ENCODE data around the gene TMEFF2.
A peak's percentile ranks its signal among the peaks of the same experiment; 100 is the strongest.
"Not testable (repeated sequence)": the region's sequence is repeated elsewhere in the genome, so short reads cannot be mapped to it uniquely, and the experiment has no call there.

TMEFF2 gene

DNA sequence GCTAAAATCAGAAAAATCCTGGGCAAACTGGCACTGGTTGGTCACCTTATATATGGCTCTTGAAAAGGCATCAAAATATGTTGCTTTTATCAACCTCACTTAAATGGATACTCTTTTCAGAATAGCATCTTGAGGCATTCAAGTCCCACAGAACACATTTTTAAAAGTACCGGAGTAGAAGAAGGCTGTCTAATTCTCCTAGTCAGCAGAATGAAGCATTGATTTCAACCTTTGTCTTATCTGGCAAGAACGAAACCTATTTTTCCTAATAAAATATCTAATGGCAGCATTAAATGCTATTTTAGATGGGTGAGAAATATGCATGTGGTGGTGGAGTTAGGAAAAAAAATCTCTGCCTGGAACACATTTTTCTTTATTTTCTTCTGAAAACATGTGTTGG, 27.8 kb downstream of the TMEFF2 start:
- DNase-seq, result no peak

DNA sequence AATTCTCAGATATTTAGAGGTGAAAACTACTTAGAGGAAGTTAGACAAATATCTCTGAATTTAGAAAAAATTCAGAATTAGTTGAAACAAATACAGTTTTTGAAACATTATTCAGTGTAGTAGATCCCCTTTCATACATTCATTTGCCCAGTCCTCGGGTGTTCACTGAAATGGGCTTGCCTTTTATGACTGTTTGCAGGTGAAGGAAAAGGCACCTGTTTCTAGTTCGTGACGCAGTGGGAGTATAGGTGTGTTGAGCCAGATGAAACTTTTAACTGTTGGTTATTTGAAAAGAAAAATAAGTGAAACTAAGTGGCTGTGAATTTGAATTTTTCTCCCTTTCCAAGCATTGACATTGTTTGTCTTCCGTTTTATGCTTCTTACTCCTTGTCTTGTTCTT, 28.9 kb downstream of the TMEFF2 start:
- no peak for DNase-seq

DNA sequence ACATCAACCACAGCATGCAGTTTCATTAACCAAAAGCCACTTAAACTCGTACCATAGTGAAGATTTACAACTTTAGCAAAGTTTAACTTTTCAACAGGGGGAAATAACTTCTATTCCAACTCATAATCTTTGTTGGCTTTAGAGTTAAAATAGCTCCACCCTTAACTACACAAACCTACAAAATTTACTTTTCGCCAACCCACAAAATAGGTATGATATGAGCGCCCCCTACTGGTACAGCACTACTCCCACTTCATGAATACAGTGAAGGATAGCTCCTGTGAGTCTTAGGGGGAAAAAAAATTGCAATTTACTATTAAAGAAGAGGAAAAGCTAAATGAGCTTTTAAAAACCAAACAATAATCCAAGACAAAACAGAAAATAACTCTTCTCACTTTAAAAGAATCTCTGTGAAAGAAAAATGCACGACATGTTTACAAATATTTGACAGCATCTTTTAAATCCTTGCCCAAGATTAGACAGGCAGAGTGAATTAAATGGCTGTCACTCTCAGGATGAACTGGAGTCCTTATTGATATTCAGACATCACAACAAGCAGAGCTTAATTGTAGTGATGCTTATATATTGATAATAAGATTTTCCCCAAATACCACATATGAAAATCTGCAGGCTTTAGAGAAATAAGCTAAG, 32.2 kb downstream of the TMEFF2 start:
- DNase-seq, result peak; percentile 4

DNA sequence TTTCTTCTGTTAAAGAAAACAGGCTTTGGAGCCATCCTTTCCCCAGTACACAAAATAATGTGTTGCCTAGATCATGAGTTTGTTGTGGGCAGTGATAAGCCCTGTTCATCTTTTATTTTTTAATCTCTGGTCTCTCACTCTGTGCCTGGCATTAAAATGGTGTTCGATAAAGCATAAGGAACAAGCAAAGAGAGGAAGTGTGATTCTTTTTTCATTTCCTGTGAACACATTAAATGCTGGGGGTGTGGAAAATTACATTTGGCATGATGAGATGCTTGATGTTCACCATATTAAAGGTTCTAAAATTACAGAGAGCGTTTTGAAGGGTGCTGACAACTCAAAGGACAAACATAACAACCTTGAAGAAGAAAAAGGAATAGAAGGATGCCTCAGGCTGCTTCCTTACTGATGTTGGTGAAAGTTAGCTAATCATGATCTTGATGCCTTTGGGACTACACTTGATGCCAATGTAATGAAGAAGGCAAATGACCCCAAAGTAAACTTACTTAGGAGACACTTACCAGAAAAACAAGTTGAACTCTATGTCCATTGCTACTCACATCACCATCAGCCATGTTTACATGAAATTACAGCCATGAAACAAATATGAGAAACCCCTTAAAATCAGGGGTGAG, 33.0 kb downstream of the TMEFF2 start:
- no peak for DNase-seq

DNA sequence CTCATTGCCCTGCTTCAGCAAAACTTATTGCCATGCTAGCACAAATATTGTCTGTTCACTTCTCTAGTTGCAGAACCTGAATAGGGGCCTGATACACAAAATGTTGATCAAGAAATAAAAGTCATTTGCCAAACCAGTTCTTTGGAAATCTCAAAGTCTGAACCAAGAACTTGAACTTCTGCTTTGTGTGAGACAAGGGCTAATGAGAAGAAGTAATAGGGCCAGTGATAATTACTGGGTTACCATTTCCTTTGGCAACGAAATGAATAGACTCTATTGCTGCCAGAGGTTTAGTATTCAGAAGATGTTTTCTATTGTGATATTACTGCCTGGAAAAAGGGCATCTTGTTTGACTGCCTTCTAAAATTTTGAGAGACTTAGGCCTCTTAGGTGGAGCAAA, 35.0 kb downstream of the TMEFF2 start:
- DNase-seq, result no peak

DNA sequence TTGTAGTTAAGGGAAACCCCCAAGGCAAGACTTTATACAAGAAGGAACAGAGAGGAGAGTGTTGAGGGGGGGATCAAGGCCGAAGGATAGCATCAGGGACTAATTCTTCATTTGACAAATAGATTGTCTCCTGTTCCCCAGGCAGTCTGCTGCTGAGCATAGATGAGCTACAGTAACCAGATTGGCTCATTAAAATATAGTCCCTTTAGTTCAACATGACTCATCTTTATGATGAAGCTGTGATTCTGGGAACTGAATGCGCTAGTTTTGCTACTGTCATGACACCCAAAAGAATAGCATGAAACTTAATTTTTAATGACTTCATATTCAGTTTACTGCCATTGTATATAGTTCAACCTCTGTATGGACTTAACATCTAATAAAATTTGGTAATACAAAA, 35.5 kb downstream of the TMEFF2 start:
- DNase-seq, result no peak

DNA sequence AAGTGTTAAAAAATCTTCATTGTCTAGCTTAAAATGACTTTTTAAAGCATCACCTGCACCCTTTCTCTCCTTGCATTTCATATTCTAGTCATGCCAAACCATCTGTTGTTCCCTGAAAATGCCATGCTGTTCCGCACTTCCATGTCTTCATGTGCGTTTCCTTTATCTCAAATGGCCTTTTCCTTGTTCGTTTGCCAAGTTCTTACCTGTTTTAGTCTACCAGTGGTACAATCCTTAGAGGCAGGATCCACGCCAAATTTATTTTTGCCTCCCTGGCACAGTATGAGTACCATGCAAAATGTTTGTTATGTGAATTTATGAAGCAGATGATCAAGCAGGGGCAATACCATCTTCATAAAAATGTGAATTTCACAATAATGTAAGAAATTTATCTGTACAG, 37.0 kb downstream of the TMEFF2 start:
- DNase-seq, result no peak

DNA sequence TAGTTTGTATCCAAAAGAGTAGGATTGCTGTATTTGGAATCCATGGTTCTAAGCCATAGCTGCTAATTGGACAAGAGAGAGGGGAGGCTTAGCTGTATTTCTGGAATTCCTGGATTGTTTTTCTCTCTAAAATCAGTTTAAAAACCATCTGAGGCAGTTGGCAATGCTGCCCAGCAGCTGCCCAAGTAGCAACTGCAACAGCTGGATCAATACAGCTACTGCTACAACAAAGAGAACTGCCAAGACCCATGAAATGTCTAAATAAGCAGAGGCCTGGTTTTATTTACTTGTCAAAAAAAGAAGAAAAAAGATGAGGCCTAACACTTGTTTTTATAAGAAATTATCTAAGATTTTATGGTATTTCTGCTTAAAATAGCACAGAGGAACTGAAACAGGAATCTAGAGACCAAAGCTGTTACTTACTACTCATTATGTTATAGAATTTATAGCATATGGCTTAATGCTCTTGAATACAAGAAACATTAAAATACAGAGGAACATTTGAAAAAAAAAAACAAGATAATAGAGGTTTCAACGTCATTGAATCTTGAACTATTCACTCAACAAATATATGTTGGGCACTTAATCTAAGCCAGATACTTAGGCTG, 39.1 kb downstream of the TMEFF2 start:
- DNase-seq, result no peak

DNA sequence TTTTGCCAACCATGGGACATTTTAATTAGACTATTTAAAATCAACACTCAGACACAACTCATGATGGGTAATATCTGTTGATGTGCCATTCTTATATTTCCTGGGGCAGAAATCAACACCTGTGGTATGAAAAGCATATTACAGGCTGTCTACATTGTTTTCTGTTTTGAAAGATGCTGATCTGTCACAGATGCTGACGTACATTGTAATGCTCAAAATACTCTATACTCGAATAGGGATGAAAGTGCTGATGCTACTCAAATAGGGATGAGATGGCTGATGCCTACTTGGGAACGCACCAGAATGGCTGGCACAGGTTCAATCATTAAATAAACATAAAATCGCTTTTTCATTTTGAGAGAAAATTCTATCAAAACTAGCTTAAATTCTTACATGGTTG, 41.2 kb downstream of the TMEFF2 start:
- DNase-seq, result no peak

DNA sequence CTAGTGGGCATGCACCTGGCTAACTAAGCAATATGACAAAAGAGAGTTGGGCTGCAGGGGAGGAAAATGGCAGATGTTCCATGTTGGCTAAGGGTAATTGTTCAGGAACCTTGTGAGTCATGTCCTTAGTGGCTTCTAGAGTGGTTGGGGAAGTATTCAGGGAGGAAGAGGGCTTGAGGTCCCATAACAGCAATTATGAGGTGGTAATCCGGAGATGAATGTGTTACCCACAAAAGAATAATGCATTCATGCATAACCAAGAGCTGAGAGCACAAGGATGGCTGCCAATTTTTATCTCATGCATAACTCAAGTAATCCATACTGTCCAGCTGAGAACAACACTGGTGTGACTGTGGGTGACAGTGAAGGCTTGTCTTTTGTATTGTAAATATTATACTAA, 42.9 kb downstream of the TMEFF2 start:
- DNase-seq, result peak; percentile 95

DNA sequence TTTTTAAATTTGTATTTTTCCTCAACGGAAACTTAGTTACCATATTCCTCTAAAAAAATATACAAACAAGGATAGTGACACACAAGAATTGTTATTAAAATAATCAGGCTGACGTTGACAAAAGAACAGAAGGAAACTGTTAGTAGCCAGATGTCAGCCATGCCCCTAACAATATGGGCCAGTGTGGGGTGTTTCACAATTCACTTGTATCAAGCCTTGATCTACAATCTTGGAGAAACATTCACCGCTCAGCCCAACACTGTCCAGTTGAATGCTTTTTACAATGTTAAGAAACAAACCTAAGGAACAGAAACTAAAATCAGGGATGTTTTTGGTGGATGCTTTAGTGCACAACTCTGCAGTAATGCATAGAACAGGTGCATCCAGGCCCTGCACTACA, 44.6 kb downstream of the TMEFF2 start:
- no peak for DNase-seq

DNA sequence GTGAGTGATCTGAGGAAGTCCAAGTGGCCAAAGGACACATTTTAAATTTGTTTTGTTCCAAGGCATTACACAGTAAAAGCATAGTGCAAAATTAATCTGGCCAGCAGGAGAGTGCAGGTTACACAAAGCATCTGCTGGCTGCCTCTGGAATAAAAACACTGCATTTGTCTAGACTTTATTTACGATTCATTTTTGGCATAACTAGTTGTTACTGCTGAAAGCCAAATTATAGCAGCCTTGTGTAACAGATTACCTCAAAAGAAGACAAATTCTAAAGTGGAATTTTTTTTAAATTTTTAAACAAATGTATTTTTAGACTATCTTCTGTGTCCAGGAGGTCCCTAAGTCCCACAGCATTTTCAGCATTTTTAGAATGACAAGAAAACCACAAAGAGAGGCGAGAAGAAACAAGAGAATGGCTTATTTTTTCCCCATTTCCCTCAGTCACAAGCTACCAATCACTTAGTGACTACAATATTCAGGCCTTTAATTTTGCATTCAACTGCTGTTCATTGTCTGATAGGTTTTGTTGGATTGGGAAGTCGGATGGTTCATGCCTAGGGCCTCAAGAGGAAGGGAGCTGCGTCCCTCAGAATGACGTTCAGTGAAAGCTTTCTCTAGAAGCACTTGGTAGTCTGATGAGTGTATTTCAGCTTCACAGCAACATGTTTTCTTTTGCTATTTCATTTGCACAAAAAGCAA, 46.0 kb downstream of the TMEFF2 start:
- DNase-seq, result no peak

DNA sequence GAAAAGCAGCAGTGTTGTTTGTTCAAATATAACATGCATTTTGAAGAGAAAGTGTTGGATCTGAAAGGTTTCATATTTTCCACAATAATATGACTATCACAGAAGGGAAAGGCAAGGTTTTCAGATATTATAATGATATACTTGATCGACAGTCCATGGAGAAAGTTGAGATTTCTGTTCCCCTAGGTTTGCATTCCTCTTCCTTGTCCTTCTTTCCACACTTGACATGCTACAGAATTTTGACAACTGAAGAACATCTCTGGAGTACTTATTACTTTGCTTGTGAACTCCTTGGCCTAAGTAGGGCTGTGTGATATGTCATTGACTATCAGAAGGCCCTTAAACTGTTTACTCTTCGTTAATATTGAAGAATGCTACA, 46.5 kb downstream of the TMEFF2 start:
- DNase-seq, result no peak

DNA sequence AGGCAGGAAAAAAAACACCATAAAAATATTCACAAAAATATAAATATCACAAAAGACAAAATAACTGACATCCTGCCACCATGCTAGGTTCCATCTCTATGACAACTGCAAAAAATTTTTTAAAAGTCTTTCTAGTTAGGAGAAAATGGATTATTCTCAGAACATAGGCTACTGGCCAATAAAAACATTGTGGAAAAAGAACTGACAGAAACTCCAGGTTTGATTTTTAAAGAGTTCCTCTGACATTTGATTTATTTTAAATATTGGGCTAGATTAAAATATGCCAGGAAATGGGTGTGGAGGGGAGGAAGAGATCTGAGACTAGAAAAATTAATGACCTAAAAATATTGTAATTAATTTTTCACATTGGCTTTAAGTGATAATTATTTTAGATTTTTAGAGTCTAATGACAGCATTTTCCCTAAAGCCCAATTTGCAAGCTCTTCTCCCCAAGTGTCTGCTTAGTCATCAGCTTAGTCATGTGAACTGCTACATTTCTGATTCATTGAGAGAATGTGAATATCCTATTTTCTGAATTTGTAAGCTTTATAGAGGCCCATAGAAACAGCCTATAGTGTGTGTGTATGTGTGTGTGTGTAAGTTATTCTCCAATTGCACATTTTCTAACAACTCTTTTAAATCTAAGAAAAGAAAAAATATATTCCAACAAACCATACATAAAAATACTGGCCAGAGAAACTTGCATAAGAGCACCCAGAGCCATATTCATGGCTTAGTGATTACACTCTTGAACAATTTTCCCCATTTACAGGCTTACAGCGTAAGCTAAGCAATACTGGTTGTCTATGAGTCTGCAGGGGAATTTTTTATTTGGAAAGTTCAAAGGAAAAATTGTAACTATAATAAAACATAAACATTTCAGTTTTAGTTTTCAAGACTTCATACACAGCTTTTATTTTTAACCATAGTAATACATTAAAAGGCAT, 48.4 kb downstream of the TMEFF2 start:
- no peak for DNase-seq

DNA sequence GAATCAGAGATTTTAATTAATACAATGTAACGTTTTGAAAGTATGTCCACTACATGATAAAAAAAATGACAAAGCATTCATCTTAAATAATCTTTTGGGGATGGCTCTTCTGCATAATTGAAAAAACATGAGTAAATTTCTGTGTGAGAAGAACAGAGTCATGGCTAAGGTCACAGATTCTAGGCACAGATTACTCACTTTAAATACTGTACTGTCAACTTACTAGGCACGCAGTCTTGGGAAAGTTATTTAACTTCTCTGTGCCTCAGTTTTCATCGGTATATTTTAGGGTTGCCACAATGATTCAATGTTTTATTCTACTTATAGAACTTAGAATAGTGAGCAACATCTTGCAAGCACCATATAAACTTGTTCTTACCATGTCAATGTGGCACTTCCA, 49.2 kb downstream of the TMEFF2 start:
- DNase-seq, result no peak

DNA sequence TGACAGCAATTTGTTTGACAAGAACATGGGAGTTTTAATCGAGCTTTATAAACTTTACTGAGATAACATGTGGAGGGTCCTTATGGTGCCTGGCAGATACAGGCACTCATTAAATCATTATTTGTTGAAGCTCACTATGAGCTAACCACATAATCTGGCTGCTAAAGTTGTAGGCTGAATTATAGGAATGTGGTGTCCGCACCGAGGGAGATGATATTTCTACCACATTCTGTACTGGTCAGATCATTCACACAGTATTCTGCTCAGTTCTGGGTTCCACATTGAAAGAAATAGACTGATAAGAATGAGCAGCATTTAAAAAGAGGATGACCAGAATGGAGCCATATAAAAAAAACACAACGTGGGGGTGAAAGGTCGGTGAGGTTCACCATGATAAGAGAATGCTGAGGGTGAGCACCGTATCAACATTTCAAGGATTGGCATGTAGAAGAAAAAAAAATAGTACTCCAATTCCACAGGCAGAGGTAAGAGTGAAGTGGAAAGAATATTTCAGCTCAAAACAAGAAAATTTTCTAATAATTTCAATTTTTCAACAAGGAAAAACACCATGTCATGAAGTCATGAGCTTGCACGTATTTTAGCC, 54.4 kb downstream of the TMEFF2 start:
- DNase-seq, result no peak

DNA sequence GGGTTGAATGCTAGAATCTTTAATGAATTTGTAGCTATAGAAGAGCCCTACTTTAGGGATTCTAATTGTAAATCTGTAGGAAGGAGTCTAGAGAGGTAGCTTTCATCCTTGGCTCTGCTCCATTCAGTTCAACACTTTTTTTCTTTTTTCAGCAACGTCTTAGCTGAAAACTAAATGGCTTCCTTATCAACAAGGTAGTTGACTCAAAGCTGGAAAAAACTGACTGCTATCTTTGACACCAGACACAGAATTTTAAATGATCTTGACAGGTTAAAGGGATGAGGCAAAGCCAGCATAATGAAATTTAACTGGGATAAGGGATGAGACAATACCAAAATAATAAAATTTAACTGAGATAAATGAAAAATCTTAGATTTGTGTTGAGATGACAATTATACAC, 54.9 kb downstream of the TMEFF2 start:
- DNase-seq, result no peak

DNA sequence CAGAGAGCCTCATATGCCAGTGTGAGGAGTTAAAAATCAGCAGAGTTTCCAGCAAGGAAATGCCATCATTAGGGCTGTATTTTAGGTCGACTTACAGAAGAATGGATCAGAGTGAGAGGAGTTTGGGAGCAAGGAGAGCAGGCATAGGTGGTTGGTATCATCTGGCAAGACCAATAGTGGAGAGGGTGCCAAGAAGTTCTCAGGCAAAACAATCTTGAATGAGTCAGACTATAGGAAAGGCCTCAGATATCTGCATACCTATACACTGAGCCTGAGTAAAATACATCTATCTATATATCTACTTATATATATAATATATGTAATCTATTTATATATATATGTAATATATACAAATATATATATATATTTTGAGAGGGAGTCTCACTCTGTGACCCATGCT, 57.3 kb downstream of the TMEFF2 start:
- DNase-seq, result no peak

DNA sequence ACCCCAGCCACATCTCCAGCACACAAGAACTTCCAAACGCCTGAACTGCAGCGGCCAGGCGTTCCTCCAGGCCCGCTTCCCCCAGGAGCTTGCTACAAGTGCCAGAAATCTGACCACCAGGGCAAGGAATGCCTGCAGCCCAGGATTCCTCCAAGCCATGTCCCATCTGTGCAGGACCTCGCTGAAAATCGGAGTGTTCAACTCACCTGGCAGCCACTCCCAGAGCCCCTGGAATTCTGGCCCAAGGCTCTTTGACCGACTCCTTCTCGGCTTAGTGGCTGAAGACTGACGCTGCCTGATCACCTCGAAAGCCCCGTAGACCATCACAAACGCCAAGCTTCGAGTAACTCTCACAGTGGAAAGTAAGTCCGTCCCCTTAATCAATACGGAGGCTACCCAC, 62.1 kb downstream of the TMEFF2 start:
- not testable (repeated sequence) for DNase-seq

DNA sequence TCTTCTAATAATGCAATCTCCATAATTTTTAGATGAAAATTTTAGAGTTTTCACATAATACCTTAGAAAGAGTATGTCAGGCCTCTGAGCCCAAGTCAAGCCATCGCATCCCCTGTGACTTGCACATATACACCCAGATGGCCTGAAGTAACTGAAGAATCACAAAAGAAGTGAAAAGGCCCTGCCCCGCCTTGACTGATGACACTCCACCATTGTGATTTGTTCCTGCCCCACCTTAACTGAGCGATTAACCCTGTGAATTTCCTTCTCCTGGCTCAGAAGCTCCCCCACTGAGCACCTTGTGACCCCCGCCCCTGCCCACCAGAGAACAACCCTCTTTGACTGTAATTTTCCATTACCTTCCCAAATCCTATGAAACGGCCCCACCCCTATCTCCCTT, 64.4 kb downstream of the TMEFF2 start:
- not testable (repeated sequence) for DNase-seq

DNA sequence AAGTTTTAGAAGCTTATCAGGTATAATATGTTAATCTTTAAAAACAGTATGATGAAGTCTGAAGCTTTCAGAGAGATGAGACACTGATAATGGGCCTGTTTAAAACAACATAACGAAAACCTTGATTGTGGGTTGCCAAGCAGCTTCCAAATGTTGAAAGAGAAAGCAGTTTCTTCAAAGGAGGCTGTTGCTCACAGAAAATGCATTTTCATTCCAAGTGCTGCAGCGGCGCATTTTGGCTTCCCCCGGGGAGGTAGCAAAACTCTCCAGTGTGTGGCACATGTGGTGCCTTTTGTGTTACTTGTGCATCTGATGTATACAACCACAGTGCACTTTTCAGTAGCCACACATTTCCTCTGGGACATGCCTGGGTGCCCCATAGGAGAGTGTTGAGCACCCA, 66.1 kb downstream of the TMEFF2 start:
- no peak for DNase-seq

DNA sequence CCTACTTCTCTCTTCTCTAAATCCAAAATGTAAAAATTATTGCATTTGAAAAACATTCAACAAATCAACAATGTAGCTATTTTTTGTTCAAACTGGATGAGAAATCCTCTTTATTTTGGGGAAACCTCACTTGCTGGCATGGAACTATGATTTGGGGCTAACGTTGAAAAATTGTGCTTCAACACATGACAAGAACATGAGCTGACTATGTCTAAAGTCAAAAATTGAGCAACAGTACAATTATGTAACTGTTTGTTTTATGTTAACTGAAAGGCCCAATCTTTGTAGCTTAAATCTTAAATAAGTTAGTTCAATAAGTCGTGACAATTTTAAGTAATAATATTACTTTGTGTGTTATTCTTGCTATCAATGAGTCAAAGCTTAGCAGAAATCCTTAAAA, 67.3 kb downstream of the TMEFF2 start:
- no peak for DNase-seq

DNA sequence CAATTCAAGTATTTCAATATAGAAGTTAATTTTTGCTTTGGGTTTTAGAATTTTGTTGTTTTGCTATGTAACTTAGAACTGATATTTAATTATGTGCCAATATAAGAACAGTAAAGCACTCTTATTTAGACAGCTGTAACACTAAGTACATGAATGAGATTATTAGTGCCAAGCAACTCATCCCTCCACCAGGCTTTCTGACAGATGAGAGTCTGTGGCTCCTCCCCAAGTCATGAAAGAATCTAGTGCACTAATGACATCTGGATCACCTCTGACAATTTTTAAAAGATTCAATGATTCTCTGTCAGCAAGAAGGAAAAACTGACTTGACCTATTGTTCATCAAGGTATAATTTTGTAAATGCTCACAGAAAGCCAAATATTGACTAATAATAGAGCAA, 67.8 kb downstream of the TMEFF2 start:
- DNase-seq, result no peak
